K562 (cell line): ENCODE results near the gene INPP5E.
"Not testable (repeated sequence)": the region's sequence is repeated elsewhere in the genome, so short reads cannot be mapped to it uniquely, and the experiment has no call there.

Experiments used
- BRD4 ChIP-seq: fragments of 200-600 bp; sonication (generic); IDR thresholded peaks from 2 replicates; pipeline ENCODE4 v1.6.1; 2017; ENCODE audit warnings: inconsistent platforms
- CHD2 ChIP-seq: IDR thresholded peaks from 2 replicates; pipeline ENCODE4 v1.6.1; 2011; ENCODE audit warnings: low read depth, low read length
- CHD4 ChIP-seq: fragments of 200-600 bp; sonication (generic); IDR thresholded peaks from 3 replicates; pipeline ENCODE4 v1.6.1; 2012; ENCODE audit warnings: low read depth, mild to moderate bottlenecking, mixed read lengths, low read length, inconsistent platforms; ENCODE audit not compliant: insufficient read depth, insufficient replicate concordance, poor library complexity, severe bottlenecking
- CTCF ChIP-seq, 3 experiments: IDR thresholded peaks in 2 of 3; conservative IDR thresholded peaks in 1 of 3; 2 replicates each; pipeline ENCODE4 v1.5.1; 2011 to 2012; ENCODE audit warnings: low read length in 3 of 3, mild to moderate bottlenecking in 3 of 3, control low read depth in 2 of 3, improper control_type of control experiment in 1 of 3, inconsistent platforms in 1 of 3, low read depth in 1 of 3, mixed read lengths in 1 of 3, moderate library complexity in 1 of 3; ENCODE audit not compliant: insufficient read depth in 2 of 3
- KDM1A ChIP-seq, 2 experiments: fragments of 450-650 bp; IDR thresholded peaks; 2 replicates each; pipeline ENCODE4 v1.6.1; 2016; ENCODE audit warnings: mild to moderate bottlenecking in 2 of 2
- MAFG ChIP-seq: fragments of 450-650 bp; conservative IDR thresholded peaks from 2 replicates; pipeline ENCODE4 v1.6.1; 2016; ENCODE audit warnings: missing genetic modification characterization, missing compliant biosample characterization
- MAFK ChIP-seq: IDR thresholded peaks from 2 replicates; pipeline ENCODE4 v1.6.1; 2011; ENCODE audit warnings: low read length, improper control_type of control experiment
- POLR2AphosphoS5 ChIP-seq: IDR thresholded peaks from 2 replicates; pipeline ENCODE4 v1.6.1; 2011; ENCODE audit warnings: mild to moderate bottlenecking, low read depth, low read length, moderate library complexity; ENCODE audit not compliant: control insufficient read depth, insufficient read depth
- RB1 ChIP-seq: fragments of 450-650 bp; IDR thresholded peaks from 2 replicates; pipeline ENCODE4 v1.6.1; 2017; ENCODE audit warnings: low read depth, mild to moderate bottlenecking
- RBBP5 ChIP-seq: fragments of 200-600 bp; sonication (generic); IDR thresholded peaks from 2 replicates; pipeline ENCODE4 v1.6.1; 2012; ENCODE audit warnings: borderline replicate concordance, mild to moderate bottlenecking, low read length, control low read depth, inconsistent platforms; ENCODE audit not compliant: insufficient read depth, poor library complexity, severe bottlenecking
- ZFX ChIP-seq: sonication (generic); formaldehyde crosslinking; IDR thresholded peaks from 2 replicates; pipeline ENCODE4 v1.8.0; 2022; ENCODE audit warnings: mild to moderate bottlenecking, missing genetic modification reagents, moderate library complexity
- ZNF76 ChIP-seq: fragments of 250-450 bp; sonication (Bioruptor Pico); IDR thresholded peaks from 2 replicates; pipeline ENCODE4 v1.4.0; 2020; ENCODE audit warnings: mild to moderate bottlenecking, moderate library complexity, borderline replicate concordance
- TF ChIP-seq, protein P1 (sequence below): sonication (generic); formaldehyde crosslinking; IDR thresholded peaks from 2 replicates; pipeline ENCODE4 v1.8.1; 2023; ENCODE audit warnings: missing genetic modification reagents, mild to moderate bottlenecking, borderline replicate concordance
- TF ChIP-seq, protein P2 (sequence below): sonication (generic); formaldehyde crosslinking; IDR thresholded peaks from 2 replicates; pipeline ENCODE4 v1.8.1; 2023; ENCODE audit warnings: mild to moderate bottlenecking, missing genetic modification reagents

DNA sequence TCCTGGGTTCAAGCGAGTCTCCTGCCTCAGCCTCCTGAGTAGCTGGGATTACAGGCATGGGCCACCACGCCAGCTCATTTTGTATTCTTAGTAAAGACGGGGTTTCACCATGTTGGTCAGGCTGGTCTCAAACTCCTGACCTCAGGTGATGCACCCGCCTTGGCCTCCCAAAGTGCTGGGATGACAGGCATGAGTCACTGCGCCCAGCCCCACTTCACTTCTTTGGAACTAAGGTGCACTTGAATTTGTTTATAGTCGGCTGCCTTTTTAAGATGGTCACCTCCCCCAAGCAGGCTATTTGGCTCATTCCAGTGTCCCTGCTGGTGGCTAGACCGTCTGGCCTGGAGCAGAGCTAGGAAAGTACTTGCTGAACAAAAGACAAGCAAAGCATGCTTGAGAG is 14.3 kb downstream of the INPP5E start:
- TF ChIP-seq RBBP5; POLR2AphosphoS5; CTCF (IDR thresholded peaks at IDR 0.05 in 2 of 3, conservative IDR thresholded peaks at IDR 0.05 in 1 of 3; ENCODE audit: insufficient read depth in 2 of 3, low read depth in 1 of 3, low read length in 3 of 3); BRD4; ZNF76; CHD2; ZFX (CRISPR knock-in tag); MAFK; CHD4; RB1; MAFG (tag); KDM1A (IDR thresholded peaks at IDR 0.05): not testable (repeated sequence)
- TF ChIP-seq, protein P1, sequence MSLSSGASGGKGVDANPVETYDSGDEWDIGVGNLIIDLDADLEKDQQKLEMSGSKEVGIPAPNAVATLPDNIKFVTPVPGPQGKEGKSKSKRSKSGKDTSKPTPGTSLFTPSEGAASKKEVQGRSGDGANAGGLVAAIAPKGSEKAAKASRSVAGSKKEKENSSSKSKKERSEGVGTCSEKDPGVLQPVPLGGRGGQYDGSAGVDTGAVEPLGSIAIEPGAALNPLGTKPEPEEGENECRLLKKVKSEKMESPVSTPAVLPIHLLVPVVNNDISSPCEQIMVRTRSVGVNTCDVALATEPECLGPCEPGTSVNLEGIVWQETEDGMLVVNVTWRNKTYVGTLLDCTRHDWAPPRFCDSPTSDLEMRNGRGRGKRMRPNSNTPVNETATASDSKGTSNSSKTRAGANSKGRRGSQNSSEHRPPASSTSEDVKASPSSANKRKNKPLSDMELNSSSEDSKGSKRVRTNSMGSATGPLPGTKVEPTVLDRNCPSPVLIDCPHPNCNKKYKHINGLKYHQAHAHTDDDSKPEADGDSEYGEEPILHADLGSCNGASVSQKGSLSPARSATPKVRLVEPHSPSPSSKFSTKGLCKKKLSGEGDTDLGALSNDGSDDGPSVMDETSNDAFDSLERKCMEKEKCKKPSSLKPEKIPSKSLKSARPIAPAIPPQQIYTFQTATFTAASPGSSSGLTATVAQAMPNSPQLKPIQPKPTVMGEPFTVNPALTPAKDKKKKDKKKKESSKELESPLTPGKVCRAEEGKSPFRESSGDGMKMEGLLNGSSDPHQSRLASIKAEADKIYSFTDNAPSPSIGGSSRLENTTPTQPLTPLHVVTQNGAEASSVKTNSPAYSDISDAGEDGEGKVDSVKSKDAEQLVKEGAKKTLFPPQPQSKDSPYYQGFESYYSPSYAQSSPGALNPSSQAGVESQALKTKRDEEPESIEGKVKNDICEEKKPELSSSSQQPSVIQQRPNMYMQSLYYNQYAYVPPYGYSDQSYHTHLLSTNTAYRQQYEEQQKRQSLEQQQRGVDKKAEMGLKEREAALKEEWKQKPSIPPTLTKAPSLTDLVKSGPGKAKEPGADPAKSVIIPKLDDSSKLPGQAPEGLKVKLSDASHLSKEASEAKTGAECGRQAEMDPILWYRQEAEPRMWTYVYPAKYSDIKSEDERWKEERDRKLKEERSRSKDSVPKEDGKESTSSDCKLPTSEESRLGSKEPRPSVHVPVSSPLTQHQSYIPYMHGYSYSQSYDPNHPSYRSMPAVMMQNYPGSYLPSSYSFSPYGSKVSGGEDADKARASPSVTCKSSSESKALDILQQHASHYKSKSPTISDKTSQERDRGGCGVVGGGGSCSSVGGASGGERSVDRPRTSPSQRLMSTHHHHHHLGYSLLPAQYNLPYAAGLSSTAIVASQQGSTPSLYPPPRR (CRISPR knock-in tag): not testable (repeated sequence)
- TF ChIP-seq, protein P2, sequence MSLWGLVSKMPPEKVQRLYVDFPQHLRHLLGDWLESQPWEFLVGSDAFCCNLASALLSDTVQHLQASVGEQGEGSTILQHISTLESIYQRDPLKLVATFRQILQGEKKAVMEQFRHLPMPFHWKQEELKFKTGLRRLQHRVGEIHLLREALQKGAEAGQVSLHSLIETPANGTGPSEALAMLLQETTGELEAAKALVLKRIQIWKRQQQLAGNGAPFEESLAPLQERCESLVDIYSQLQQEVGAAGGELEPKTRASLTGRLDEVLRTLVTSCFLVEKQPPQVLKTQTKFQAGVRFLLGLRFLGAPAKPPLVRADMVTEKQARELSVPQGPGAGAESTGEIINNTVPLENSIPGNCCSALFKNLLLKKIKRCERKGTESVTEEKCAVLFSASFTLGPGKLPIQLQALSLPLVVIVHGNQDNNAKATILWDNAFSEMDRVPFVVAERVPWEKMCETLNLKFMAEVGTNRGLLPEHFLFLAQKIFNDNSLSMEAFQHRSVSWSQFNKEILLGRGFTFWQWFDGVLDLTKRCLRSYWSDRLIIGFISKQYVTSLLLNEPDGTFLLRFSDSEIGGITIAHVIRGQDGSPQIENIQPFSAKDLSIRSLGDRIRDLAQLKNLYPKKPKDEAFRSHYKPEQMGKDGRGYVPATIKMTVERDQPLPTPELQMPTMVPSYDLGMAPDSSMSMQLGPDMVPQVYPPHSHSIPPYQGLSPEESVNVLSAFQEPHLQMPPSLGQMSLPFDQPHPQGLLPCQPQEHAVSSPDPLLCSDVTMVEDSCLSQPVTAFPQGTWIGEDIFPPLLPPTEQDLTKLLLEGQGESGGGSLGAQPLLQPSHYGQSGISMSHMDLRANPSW (CRISPR knock-in tag): not testable (repeated sequence)
